DOHH2 (cell line): Measurements from ENCODE around the gene VAPB.

ENCODE experiments used
- CTCF ChIP-seq: fragments of 200-600 bp; sonication (generic); IDR thresholded peaks from one replicate; pipeline ENCODE4 v1.5.1; 2014; ENCODE audit warnings: antibody characterized with exemption, mild to moderate bottlenecking, low read depth, low read length; ENCODE audit not compliant: poor library complexity, severe bottlenecking
- EZH2phosphoT487 ChIP-seq: fragments of 200-600 bp; sonication (generic); IDR thresholded peaks from 2 replicates; pipeline ENCODE4 v1.6.1; 2017; ENCODE audit warnings: borderline replicate concordance, mild to moderate bottlenecking, antibody characterized with exemption, low read length, moderate library complexity, mixed read lengths

DNA sequence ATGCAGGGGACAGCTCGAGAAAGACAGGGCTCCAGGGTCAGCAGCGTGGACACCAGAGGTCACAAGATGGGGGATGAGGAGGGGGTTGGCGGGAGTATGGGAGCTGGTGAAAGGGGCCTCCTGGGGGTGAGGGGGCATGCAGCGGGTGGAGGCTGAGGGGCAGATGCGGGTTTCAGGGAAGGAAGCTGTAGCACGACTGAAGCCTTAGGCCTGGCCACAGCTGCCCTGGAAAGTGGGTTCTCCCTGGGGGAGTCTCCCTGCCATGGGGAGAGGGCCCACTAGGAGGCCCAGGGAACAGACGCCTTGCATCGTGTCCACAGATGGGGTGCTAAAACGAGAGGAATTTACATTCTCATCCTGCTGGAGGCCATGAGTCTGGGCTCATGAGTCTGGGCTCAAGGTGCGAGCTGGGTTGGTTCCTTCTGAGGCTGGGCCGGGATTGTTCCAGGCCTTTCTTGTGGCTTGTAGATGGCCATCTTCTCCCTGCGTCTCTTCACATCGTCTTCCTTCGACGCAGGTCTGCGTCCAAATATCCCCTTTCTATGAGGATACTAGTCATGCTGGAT is 108.1 kb downstream of the VAPB start:
- no peak for TF ChIP-seq CTCF
- no peak for TF ChIP-seq EZH2phosphoT487
